Thyroid gland (tissue), 4 donors: ENCODE results near the gene HRH3. TPM values are rescaled to one million over a fixed set of nuclear protein-coding genes. Genes with fewer than 3 reads are reported as not detected.

Experiments
- DNase-seq, 2 donors: peaks; one replicate each; pipeline ENCODE4 v3.0.0-alpha.2; 2019
- H3K27ac ChIP-seq, 3 donors: fragments of 200-600 bp; sonication (generic); 1 replicate in 2 of 3; 2 replicates in 1 of 3; pipeline ENCODE4 v1.5.1; 2016 to 2019; ENCODE audit warnings: mild to moderate bottlenecking in 1 of 3, moderate library complexity in 1 of 3
- H3K27me3 ChIP-seq: fragments of 200-600 bp; sonication (generic); one replicate; pipeline ENCODE4 v1.5.1; 2019
- H3K36me3 ChIP-seq, 2 donors: fragments of 200-600 bp; sonication (generic); one replicate each; pipeline ENCODE4 v1.5.1; 2016 to 2019
- H3K4me1 ChIP-seq, 2 donors: fragments of 200-600 bp; sonication (generic); one replicate each; pipeline ENCODE4 v1.5.1; 2017 to 2019
- H3K4me3 ChIP-seq, 3 donors: fragments of 200-600 bp; sonication (generic); replicated peaks in 1 of 3; 1 replicate in 2 of 3; 2 replicates in 1 of 3; pipeline ENCODE4 v1.5.1; 2016; ENCODE audit warnings: mild to moderate bottlenecking in 1 of 3
- H3K9me3 ChIP-seq: fragments of 200-600 bp; sonication (generic); one replicate; pipeline ENCODE4 v1.5.1; 2017
- POLR2A ChIP-seq, 2 donors: fragments of 450-650 bp; IDR thresholded peaks; one replicate each; pipeline ENCODE4 v1.6.1; 2017; ENCODE audit warnings: antibody characterized with exemption in 2 of 2, mild to moderate bottlenecking in 2 of 2, moderate library complexity in 1 of 2
- WGBS, 2 donors: methylation state at CpG; one replicate each; pipeline ENCODE4 v1.1.5; 2017; 5-methylcytosine and 5-hydroxymethylcytosine counted together
- intact Hi-C: fragments of 100-400 bp; cut with DNase I; formaldehyde crosslinking; loops from one replicate; pipeline ENCODE4 v1.15.1; 2023
- total RNA-seq, 4 donors: library from RNA; depleted of rRNA; stranded (reverse); fragments of >200 nt; gene quantifications; one replicate each; pipeline ENCODE4 v1.2.3, GENCODE V29; 2016
- TF ChIP-seq, protein P1 (sequence below), 6 experiments: fragments of 200-600 bp in 3 of 6; fragments of 450-650 bp in 3 of 6; sonication (generic) in 3 of 6; IDR thresholded peaks; one replicate each; pipeline ENCODE4 v1.5.1; 2016 to 2019; ENCODE audit warnings: antibody characterized with exemption in 6 of 6, mild to moderate bottlenecking in 2 of 6, inconsistent platforms in 1 of 6, moderate library complexity in 1 of 6

HRH3 gene
- total RNA-seq, 4 donors from 2014 or later = not detected

- Histone ChIP-seq H3K27ac (no peak overlapping the region), H3K9me3 (no peaks in the 10 kb centered on the region), H3K36me3 (peaks cover 37 to 48% of the 10 kb centered on the region in 2 donors), H3K4me1 (no peaks in the 10 kb centered on the region), H3K27me3 (no peaks in the 10 kb centered on the region), H3K4me3 (no peak overlapping the region)
- no peak for DNase-seq
- TF ChIP-seq, protein P1, sequence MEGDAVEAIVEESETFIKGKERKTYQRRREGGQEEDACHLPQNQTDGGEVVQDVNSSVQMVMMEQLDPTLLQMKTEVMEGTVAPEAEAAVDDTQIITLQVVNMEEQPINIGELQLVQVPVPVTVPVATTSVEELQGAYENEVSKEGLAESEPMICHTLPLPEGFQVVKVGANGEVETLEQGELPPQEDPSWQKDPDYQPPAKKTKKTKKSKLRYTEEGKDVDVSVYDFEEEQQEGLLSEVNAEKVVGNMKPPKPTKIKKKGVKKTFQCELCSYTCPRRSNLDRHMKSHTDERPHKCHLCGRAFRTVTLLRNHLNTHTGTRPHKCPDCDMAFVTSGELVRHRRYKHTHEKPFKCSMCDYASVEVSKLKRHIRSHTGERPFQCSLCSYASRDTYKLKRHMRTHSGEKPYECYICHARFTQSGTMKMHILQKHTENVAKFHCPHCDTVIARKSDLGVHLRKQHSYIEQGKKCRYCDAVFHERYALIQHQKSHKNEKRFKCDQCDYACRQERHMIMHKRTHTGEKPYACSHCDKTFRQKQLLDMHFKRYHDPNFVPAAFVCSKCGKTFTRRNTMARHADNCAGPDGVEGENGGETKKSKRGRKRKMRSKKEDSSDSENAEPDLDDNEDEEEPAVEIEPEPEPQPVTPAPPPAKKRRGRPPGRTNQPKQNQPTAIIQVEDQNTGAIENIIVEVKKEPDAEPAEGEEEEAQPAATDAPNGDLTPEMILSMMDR (IDR thresholded peaks at IDR 0.05) = no peak
- no peak for TF ChIP-seq POLR2A (IDR thresholded peaks at IDR 0.05)
- intact Hi-C loops = no loop called here
- 93 to 95% methylated on average over 16 to 17 of the region's 18 CpGs for WGBS, 2 donors
Observed at GRCh38 chr20:62197801-62198200, 22.3 kb downstream of the HRH3 start.

DNA sequence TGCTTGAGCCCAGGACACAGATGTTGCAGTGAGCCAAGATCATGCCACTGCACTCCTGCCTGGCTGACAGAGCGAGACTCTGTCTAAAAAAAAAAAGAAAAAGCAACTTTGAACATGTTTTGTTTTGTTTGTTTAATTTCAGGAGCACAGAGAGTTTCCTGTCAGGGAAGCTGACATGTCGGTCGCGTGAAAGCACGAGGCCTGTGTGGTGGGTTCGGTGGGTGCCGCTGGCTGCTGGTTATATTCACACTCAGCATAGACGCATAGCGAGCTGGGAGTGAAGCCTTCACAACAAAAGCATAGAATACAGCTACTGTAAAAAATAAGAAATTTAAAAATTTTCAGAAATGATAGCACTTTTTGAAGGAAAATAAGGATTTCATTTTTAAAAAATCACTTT is 22.8 kb downstream of the HRH3 start:
- H3K27ac ChIP-seq = no peak overlapping the region
- no peaks in the 10 kb centered on the region for H3K4me1 ChIP-seq
- intact Hi-C loops = no loop called here
- peaks cover 37 to 48% of the 10 kb centered on the region in 2 donors for H3K36me3 ChIP-seq
- TF ChIP-seq, protein P1 (IDR thresholded peaks at IDR 0.05) = no peak
- TF ChIP-seq POLR2A (IDR thresholded peaks at IDR 0.05) = no peak
- no peaks in the 10 kb centered on the region for H3K9me3 ChIP-seq
- WGBS, 2 donors = 87 to 97% methylated on average over 9 of the region's 9 CpGs
- no peak for DNase-seq
- no peak overlapping the region for H3K4me3 ChIP-seq
- no peaks in the 10 kb centered on the region for H3K27me3 ChIP-seq

DNA sequence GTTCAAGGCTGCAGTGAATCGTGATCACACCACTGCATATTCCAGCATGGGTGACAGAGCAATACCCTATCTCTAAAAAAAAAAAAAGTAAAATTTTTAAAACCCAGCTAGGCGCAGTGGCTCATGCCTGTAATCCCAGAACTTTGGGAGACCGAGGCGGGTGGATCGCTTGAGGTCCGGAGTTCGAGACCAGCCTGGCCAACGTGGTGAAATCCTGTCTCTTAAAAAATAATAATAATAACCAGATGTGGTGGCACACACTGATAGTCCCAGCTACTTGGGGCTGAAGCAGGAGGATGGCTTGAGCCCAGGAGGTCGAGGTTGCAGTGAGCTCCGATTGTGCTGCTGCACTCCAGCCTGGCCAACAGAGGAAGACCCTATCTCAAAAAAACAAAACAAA is 23.8 kb downstream of the HRH3 start:
- no peaks in the 10 kb centered on the region for H3K27me3 ChIP-seq
- whole genome bisulfite sequencing, 2 donors = 96 to 97% methylated on average over 10 of the region's 10 CpGs
- intact Hi-C loops = no loop called here
- no peak overlapping the region for H3K27ac ChIP-seq
- no peak for DNase-seq
- TF ChIP-seq, protein P1 (IDR thresholded peaks at IDR 0.05) = no peak
- TF ChIP-seq POLR2A (IDR thresholded peaks at IDR 0.05) = no peak
- no peaks in the 10 kb centered on the region for H3K4me1 ChIP-seq
- no peak overlapping the region for H3K4me3 ChIP-seq
- H3K36me3 ChIP-seq = peaks cover 28 to 38% of the 10 kb centered on the region in 2 donors
- no peaks in the 10 kb centered on the region for H3K9me3 ChIP-seq

- H3K4me1 ChIP-seq = no peaks in the 10 kb centered on the region
- H3K36me3 ChIP-seq = peaks cover 23 to 33% of the 10 kb centered on the region in 2 donors
- H3K9me3 ChIP-seq = no peaks in the 10 kb centered on the region
- intact Hi-C loops = no loop called here
- no peak overlapping the region for H3K27ac ChIP-seq
- DNase-seq = no peak
- H3K27me3 ChIP-seq = no peaks in the 10 kb centered on the region
- WGBS, 2 donors = 91 to 94% methylated on average over 10 of the region's 10 CpGs
- H3K4me3 ChIP-seq = no peak overlapping the region
- no peak for TF ChIP-seq POLR2A (IDR thresholded peaks at IDR 0.05)
- TF ChIP-seq, protein P1 (IDR thresholded peaks at IDR 0.05) = no peak
Observed at GRCh38 chr20:62195736-62196135, 24.3 kb downstream of the HRH3 start.

GRCh38 chr20:62195075-62195405 is 25.0 kb downstream of the HRH3 start:
- WGBS, 2 donors = 78 to 81% methylated on average over 8 of the region's 8 CpGs
- DNase-seq = no peak
- H3K4me3 ChIP-seq = no peak overlapping the region
- no peaks in the 10 kb centered on the region for H3K9me3 ChIP-seq
- H3K36me3 ChIP-seq = peaks cover 16 to 26% of the 10 kb centered on the region in 2 donors
- H3K27me3 ChIP-seq = no peaks in the 10 kb centered on the region
- TF ChIP-seq, protein P1 (IDR thresholded peaks at IDR 0.05) = no peak
- no peak for TF ChIP-seq POLR2A (IDR thresholded peaks at IDR 0.05)
- H3K4me1 ChIP-seq = no peaks in the 10 kb centered on the region
- intact Hi-C loops = no loop called here
- H3K27ac ChIP-seq = no peak overlapping the region
